GM23338 (cell line): ENCODE results near the gene NUMBL. TPM values are rescaled to one million over a fixed set of nuclear protein-coding genes. Genes with fewer than 3 reads are reported as not detected.

Experiments used
- ATAC-seq: fragments of 200-7000 bp; cut with Tn5 transposase; 3 replicates; pipeline ENCODE4 v1.9.1; 2020
- DNase-seq: peaks from one replicate; pipeline ENCODE4 v3.0.0-alpha.2; 2015; ENCODE audit warnings: low spot score
- H2AFZ ChIP-seq: fragments of 200-600 bp; sonication (generic); 2 replicates; pipeline ENCODE4 v1.8.0; 2016; ENCODE audit warnings: antibody characterized with exemption, mild to moderate bottlenecking, moderate library complexity
- H3F3A ChIP-seq: fragments of 200-600 bp; sonication (generic); replicated peaks from 2 replicates; pipeline ENCODE4 v1.8.0; 2017; ENCODE audit warnings: antibody characterized with exemption, mixed run types, low read depth
- H3K27ac ChIP-seq: fragments of 200-600 bp; sonication (generic); 2 replicates; pipeline ENCODE4 v1.6.1; 2016; ENCODE audit warnings: low read depth
- H3K27me3 ChIP-seq: fragments of 200-600 bp; sonication (generic); 2 replicates; pipeline ENCODE4 v1.8.0; 2016; ENCODE audit warnings: mild to moderate bottlenecking, mixed run types, moderate library complexity; ENCODE audit not compliant: insufficient read depth
- H3K36me3 ChIP-seq: fragments of 200-600 bp; sonication (generic); 2 replicates; pipeline ENCODE4 v1.8.0; 2016; ENCODE audit warnings: mild to moderate bottlenecking; ENCODE audit not compliant: insufficient read depth
- H3K4me1 ChIP-seq: fragments of 200-600 bp; sonication (generic); 2 replicates; pipeline ENCODE4 v1.8.0; 2016; ENCODE audit warnings: mild to moderate bottlenecking, moderate library complexity; ENCODE audit not compliant: insufficient read depth
- H3K4me2 ChIP-seq: fragments of 200-600 bp; sonication (generic); 2 replicates; pipeline ENCODE4 v1.7.1; 2017; ENCODE audit warnings: mixed run types
- H3K4me3 ChIP-seq: fragments of 200-600 bp; sonication (generic); 2 replicates; pipeline ENCODE4 v1.6.1; 2016; ENCODE audit warnings: mixed run types
- H3K79me2 ChIP-seq: fragments of 200-600 bp; sonication (generic); replicated peaks from 2 replicates; pipeline ENCODE4 v1.8.0; 2017; ENCODE audit warnings: mild to moderate bottlenecking; ENCODE audit not compliant: insufficient read depth
- H3K9me2 ChIP-seq: fragments of 200-600 bp; sonication (generic); 2 replicates; pipeline ENCODE4 v1.8.0; 2017; ENCODE audit not compliant: insufficient read depth
- H4K20me1 ChIP-seq: fragments of 200-600 bp; sonication (generic); replicated peaks from 2 replicates; pipeline ENCODE4 v1.8.0; 2017; ENCODE audit warnings: mild to moderate bottlenecking; ENCODE audit not compliant: insufficient read depth
- H3K27ac Mint-ChIP-seq: 2 replicates; pipeline ENCODE4 v1.8.0; 2020; ENCODE audit warnings: inconsistent platforms, mild to moderate bottlenecking, moderate library complexity, mixed read lengths
- H3K27me3 Mint-ChIP-seq: 3 replicates; pipeline ENCODE4 v1.8.0; 2022; ENCODE audit warnings: low read depth, mild to moderate bottlenecking, moderate library complexity, mixed read lengths, inconsistent platforms; ENCODE audit not compliant: insufficient read depth, poor library complexity
- H3K36me3 Mint-ChIP-seq: 3 replicates; pipeline ENCODE4 v1.8.0; 2021; ENCODE audit warnings: low read depth, mild to moderate bottlenecking, inconsistent platforms, moderate library complexity, mixed read lengths
- H3K4me1 Mint-ChIP-seq: 3 replicates; pipeline ENCODE4 v1.8.0; 2020; ENCODE audit warnings: mild to moderate bottlenecking, inconsistent platforms, mixed read lengths
- H3K4me3 Mint-ChIP-seq: 3 replicates; pipeline ENCODE4 v1.8.0; 2021; ENCODE audit warnings: moderate library complexity, mild to moderate bottlenecking, inconsistent platforms, mixed read lengths
- H3K9me3 Mint-ChIP-seq: 3 replicates; pipeline ENCODE4 v1.8.0; 2020; ENCODE audit warnings: moderate library complexity, mild to moderate bottlenecking, inconsistent platforms, mixed read lengths
- CREB1 ChIP-seq: fragments of 250-450 bp; sonication (Bioruptor Pico); IDR thresholded peaks from 2 replicates; pipeline ENCODE4 v1.5.0; 2020; ENCODE audit warnings: low read depth, mild to moderate bottlenecking, moderate library complexity
- CTCF ChIP-seq, 2 experiments: fragments of 200-600 bp in 1 of 2; sonication (generic) in 1 of 2; conservative IDR thresholded peaks; 2 replicates each; pipeline versions ENCODE4 v1.5.1 to v1.6.1; 2016 to 2017; ENCODE audit warnings: antibody characterized with exemption in 2 of 2, low read depth in 2 of 2, mild to moderate bottlenecking in 2 of 2, moderate library complexity in 1 of 2
- EZH2 ChIP-seq: fragments of 200-600 bp; sonication (generic); IDR thresholded peaks from one replicate; pipeline ENCODE4 v1.8.0; 2017; ENCODE audit warnings: antibody characterized with exemption, mild to moderate bottlenecking, low read depth; ENCODE audit not compliant: unreplicated experiment
- EZH2phosphoT487 ChIP-seq: fragments of 200-600 bp; sonication (generic); IDR thresholded peaks from one replicate; pipeline ENCODE4 v1.8.1; 2018; ENCODE audit warnings: antibody characterized with exemption; ENCODE audit not compliant: unreplicated experiment
- JUNB ChIP-seq: IDR thresholded peaks from one replicate; pipeline ENCODE4 v1.6.1; 2016; ENCODE audit warnings: antibody characterized with exemption; ENCODE audit not compliant: unreplicated experiment
- NANOG ChIP-seq: IDR thresholded peaks from 2 replicates; pipeline ENCODE4 v1.6.1; 2016; ENCODE audit warnings: antibody characterized with exemption, borderline replicate concordance
- POLR2AphosphoS5 ChIP-seq: IDR thresholded peaks from 2 replicates; pipeline ENCODE4 v1.6.1; 2016; ENCODE audit warnings: antibody characterized with exemption, low read depth
- STAT1 ChIP-seq: IDR thresholded peaks from one replicate; pipeline ENCODE4 v1.6.1; 2016; ENCODE audit warnings: antibody characterized with exemption; ENCODE audit not compliant: unreplicated experiment
- ZNF114 ChIP-seq: fragments of 250-450 bp; sonication (Bioruptor Pico); IDR thresholded peaks from 2 replicates; pipeline ENCODE4 v1.5.0; 2020; ENCODE audit warnings: mild to moderate bottlenecking, moderate library complexity
- ZNF331 ChIP-seq: fragments of 250-450 bp; sonication (Bioruptor Pico); IDR thresholded peaks from 2 replicates; pipeline ENCODE4 v1.5.0; 2020; ENCODE audit warnings: low read depth, mild to moderate bottlenecking, moderate library complexity
- polyA plus RNA-seq: library from polyadenylated mRNA; unstranded; fragments of >200 nt; fragmentation: Nextera tagmentation; extraction: Ambion mirVana; gene quantifications from 2 replicates; pipeline ENCODE4 v1.2.1, GENCODE V29; 2016
- total RNA-seq: library from RNA; depleted of rRNA; stranded (reverse); fragments of >200 nt; shearing (Covaris generic); gene quantifications from 2 replicates; pipeline ENCODE4 v1.2.3, GENCODE V29; 2014
- TF ChIP-seq, protein P1 (sequence below): IDR thresholded peaks from 2 replicates; pipeline ENCODE4 v1.6.1; 2016; ENCODE audit warnings: antibody characterized with exemption
- TF ChIP-seq, protein P2 (sequence below): IDR thresholded peaks from one replicate; pipeline ENCODE4 v1.6.1; 2018; ENCODE audit warnings: antibody characterized with exemption; ENCODE audit not compliant: unreplicated experiment

The NUMBL gene
- total and polyA plus RNA-seq, 2 experiments from 2014 or later: 8.5 to 28.5 TPM

- Histone ChIP-seq H3K27me3 (no peaks in the 10 kb centered on the region), H3K4me2 (no peak overlapping the region), H3K4me3 (no peak overlapping the region), H3K4me1 (0 out of 2 replicates have a peak, but pooled peaks cover 3% of the 10 kb centered on the region), H3K36me3 (peaks cover 12% of the 10 kb centered on the region; the same call in 1 of the 2 replicates), H3K9me2 (no peaks in the 10 kb centered on the region), H4K20me1 (no peaks in the 10 kb centered on the region; the same call in 1 of the 2 replicates), H3F3A (0 out of 2 replicates have a peak, but pooled peaks cover 6% of the 10 kb centered on the region), H3K27ac (no peak overlapping the region), H2AFZ (no peak overlapping the region), H3K79me2 (no peaks in the 10 kb centered on the region)
- peaks cover 14% of the 10 kb centered on the region for H3K27me3 Mint-ChIP-seq
- H3K9me3 Mint-ChIP-seq: no peaks in the 10 kb centered on the region
- no peak overlapping the region for H3K4me3 Mint-ChIP-seq
- H3K36me3 Mint-ChIP-seq: peaks cover 56% of the 10 kb centered on the region
- TF ChIP-seq, protein P1, sequence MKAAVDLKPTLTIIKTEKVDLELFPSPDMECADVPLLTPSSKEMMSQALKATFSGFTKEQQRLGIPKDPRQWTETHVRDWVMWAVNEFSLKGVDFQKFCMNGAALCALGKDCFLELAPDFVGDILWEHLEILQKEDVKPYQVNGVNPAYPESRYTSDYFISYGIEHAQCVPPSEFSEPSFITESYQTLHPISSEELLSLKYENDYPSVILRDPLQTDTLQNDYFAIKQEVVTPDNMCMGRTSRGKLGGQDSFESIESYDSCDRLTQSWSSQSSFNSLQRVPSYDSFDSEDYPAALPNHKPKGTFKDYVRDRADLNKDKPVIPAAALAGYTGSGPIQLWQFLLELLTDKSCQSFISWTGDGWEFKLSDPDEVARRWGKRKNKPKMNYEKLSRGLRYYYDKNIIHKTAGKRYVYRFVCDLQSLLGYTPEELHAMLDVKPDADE: no peak
- TF ChIP-seq POLR2AphosphoS5 (no peak), ZNF114 (CRISPR knock-in tag) (no peak)
- ATAC-seq: no peak
- DNase-seq: no peak
- no peak overlapping the region for H3K27ac Mint-ChIP-seq
- peaks cover 10% of the 10 kb centered on the region for H3K4me1 Mint-ChIP-seq
Observed at GRCh38 chr19:40705362-40705651, 14.9 kb upstream of the NUMBL start.

GRCh38 chr19:40704491-40705361, 14.3 kb upstream of the NUMBL start:
- ATAC-seq (no peak), DNase-seq (no peak)
- Histone ChIP-seq H3K9me2 (no peaks in the 10 kb centered on the region), H3K27ac (no peak overlapping the region), H4K20me1 (no peaks in the 10 kb centered on the region; the same call in 1 of the 2 replicates), H3K27me3 (no peaks in the 10 kb centered on the region), H3K4me2 (no peak overlapping the region), H3K36me3 (peaks cover 12% of the 10 kb centered on the region; the same call in 1 of the 2 replicates), H3K79me2 (no peaks in the 10 kb centered on the region), H2AFZ (no peak overlapping the region), H3F3A (0 out of 2 replicates have a peak, but pooled peaks cover 6% of the 10 kb centered on the region), H3K4me1 (0 out of 2 replicates have a peak, but pooled peaks cover 3% of the 10 kb centered on the region), H3K4me3 (no peak overlapping the region)
- H3K36me3 Mint-ChIP-seq: peaks cover 51% of the 10 kb centered on the region
- no peak overlapping the region for H3K4me3 Mint-ChIP-seq
- peaks cover 10% of the 10 kb centered on the region for H3K4me1 Mint-ChIP-seq
- H3K9me3 Mint-ChIP-seq: no peaks in the 10 kb centered on the region
- H3K27ac Mint-ChIP-seq: no peak overlapping the region
- H3K27me3 Mint-ChIP-seq: peaks cover 14% of the 10 kb centered on the region
- no peak for TF ChIP-seq EZH2
- TF ChIP-seq, protein P1: no peak
- no peak for TF ChIP-seq CREB1 (CRISPR knock-in tag)
- TF ChIP-seq JUNB: no peak
- TF ChIP-seq, protein P2, sequence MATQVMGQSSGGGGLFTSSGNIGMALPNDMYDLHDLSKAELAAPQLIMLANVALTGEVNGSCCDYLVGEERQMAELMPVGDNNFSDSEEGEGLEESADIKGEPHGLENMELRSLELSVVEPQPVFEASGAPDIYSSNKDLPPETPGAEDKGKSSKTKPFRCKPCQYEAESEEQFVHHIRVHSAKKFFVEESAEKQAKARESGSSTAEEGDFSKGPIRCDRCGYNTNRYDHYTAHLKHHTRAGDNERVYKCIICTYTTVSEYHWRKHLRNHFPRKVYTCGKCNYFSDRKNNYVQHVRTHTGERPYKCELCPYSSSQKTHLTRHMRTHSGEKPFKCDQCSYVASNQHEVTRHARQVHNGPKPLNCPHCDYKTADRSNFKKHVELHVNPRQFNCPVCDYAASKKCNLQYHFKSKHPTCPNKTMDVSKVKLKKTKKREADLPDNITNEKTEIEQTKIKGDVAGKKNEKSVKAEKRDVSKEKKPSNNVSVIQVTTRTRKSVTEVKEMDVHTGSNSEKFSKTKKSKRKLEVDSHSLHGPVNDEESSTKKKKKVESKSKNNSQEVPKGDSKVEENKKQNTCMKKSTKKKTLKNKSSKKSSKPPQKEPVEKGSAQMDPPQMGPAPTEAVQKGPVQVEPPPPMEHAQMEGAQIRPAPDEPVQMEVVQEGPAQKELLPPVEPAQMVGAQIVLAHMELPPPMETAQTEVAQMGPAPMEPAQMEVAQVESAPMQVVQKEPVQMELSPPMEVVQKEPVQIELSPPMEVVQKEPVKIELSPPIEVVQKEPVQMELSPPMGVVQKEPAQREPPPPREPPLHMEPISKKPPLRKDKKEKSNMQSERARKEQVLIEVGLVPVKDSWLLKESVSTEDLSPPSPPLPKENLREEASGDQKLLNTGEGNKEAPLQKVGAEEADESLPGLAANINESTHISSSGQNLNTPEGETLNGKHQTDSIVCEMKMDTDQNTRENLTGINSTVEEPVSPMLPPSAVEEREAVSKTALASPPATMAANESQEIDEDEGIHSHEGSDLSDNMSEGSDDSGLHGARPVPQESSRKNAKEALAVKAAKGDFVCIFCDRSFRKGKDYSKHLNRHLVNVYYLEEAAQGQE: no peak
- TF ChIP-seq POLR2AphosphoS5: no peak
- no peak for TF ChIP-seq STAT1
- no peak for TF ChIP-seq NANOG
- no peak for TF ChIP-seq CTCF (conservative IDR thresholded peaks at IDR 0.05; ENCODE audit: low read depth in 2 of 2)
- TF ChIP-seq ZNF114 (CRISPR knock-in tag): no peak
- TF ChIP-seq ZNF331: no peak
- TF ChIP-seq EZH2phosphoT487: no peak
